Panc1 (cell line): Measurements from ENCODE around the gene ZNF791. TPM values are rescaled to one million over a fixed set of nuclear protein-coding genes. Genes with fewer than 3 reads are reported as not detected.

Experiments
- ATAC-seq: fragments of 200-7000 bp; cut with Tn5 transposase; 2 replicates; pipeline ENCODE4 v1.9.1; 2020; ENCODE audit warnings: mild to moderate bottlenecking, moderate library complexity
- BruUV-seq: library from RNA; stranded (reverse); fragments of 400-500 nt; replicated peaks from 2 replicates; lab custom pipeline; 2021; lab: Mats Ljungman, UMichigan
- CTCF ChIA-PET: fragments of 300-600 bp; sonication (Branson Sonifier 250); formaldehyde crosslinking; loops from one replicate; lab custom pipeline; 2022; ENCODE audit warnings: antibody characterized with exemption; lab: Charles Lee
- POLR2A ChIA-PET: fragments of 300-600 bp; sonication (Branson Sonifier 250); formaldehyde crosslinking; loops from one replicate; lab custom pipeline; 2022; ENCODE audit warnings: antibody characterized with exemption; lab: Charles Lee
- DNase-seq: peaks from one replicate; pipeline ENCODE4 v3.0.0-alpha.2; 2010; ENCODE audit warnings: low read depth, low spot score
- H3K27ac ChIP-seq: 2 replicates; pipeline ENCODE4 v1.5.1; 2011; ENCODE audit warnings: mild to moderate bottlenecking, low read length, inconsistent platforms
- H3K27me3 ChIP-seq: fragments of 200-500 bp; sonication (Bioruptor generic); 2 replicates; pipeline ENCODE4 v1.6.0; 2014; ENCODE audit warnings: low read length, inconsistent platforms; ENCODE audit not compliant: control insufficient read depth, insufficient read depth
- H3K36me3 ChIP-seq: fragments of 200-500 bp; sonication (Bioruptor generic); 2 replicates; pipeline ENCODE4 v1.5.1; 2014; ENCODE audit warnings: inconsistent platforms, mild to moderate bottlenecking, low read length, moderate library complexity; ENCODE audit not compliant: control insufficient read depth, insufficient read depth
- H3K4me1 ChIP-seq: 2 replicates; pipeline ENCODE4 v1.5.1; 2011; ENCODE audit warnings: inconsistent platforms, mild to moderate bottlenecking, low read length, moderate library complexity; ENCODE audit not compliant: control insufficient read depth, insufficient read depth
- H3K4me3 ChIP-seq, 2 experiments: 2 replicates each; pipeline ENCODE4 v1.5.1; 2011 to 2012; ENCODE audit warnings: low read depth in 2 of 2, low read length in 2 of 2, mild to moderate bottlenecking in 2 of 2, inconsistent platforms in 1 of 2, moderate library complexity in 1 of 2
- H3K9me3 ChIP-seq: fragments of 200-500 bp; sonication (Bioruptor generic); 2 replicates; pipeline ENCODE4 v1.5.1; 2014; ENCODE audit warnings: low read depth, mild to moderate bottlenecking, inconsistent platforms, low read length, moderate library complexity; ENCODE audit not compliant: control insufficient read depth, insufficient read depth
- CTCF ChIP-seq: fragments of 450-650 bp; IDR thresholded peaks from 2 replicates; pipeline ENCODE4 v1.5.1; 2017; ENCODE audit warnings: mild to moderate bottlenecking
- POLR2AphosphoS5 ChIP-seq: IDR thresholded peaks from 2 replicates; pipeline ENCODE4 v1.6.1; 2012; ENCODE audit warnings: mild to moderate bottlenecking, low read depth, low read length, moderate library complexity
- SIN3A ChIP-seq: IDR thresholded peaks from 2 replicates; pipeline ENCODE4 v1.6.1; 2012; ENCODE audit warnings: low read depth, mild to moderate bottlenecking, low read length, moderate library complexity, borderline replicate concordance; ENCODE audit not compliant: insufficient read depth
- TCF7L2 ChIP-seq: IDR thresholded peaks from 2 replicates; pipeline ENCODE4 v1.6.1; 2011; ENCODE audit warnings: mild to moderate bottlenecking, low read depth, low read length, inconsistent platforms
- in situ Hi-C: cut with HindIII; loops from 2 replicates; pipeline ENCODE4 v1.10.0; 2016; ENCODE audit warnings: low sequenced_read_pairs, low pct_unique_long_range_greater_than_20kb
- intact Hi-C: fragments of 100-400 bp; cut with micrococcal nuclease; formaldehyde crosslinking; loops from one replicate; pipeline ENCODE4 v1.10.0; 2022; ENCODE audit not compliant: unreplicated experiment
- total RNA-seq: library from RNA; stranded (reverse); gene quantifications from one replicate; pipeline ENCODE4 v1.2.1, GENCODE V29; 2021; ENCODE audit not compliant: unreplicated experiment
- TF ChIP-seq, protein P1 (sequence below), 2 experiments: IDR thresholded peaks; 2 replicates each; pipeline ENCODE4 v1.6.1; 2011 to 2012; ENCODE audit warnings: low read depth in 2 of 2, control low read depth in 1 of 2, low read length in 1 of 2, mild to moderate bottlenecking in 1 of 2, moderate library complexity in 1 of 2; ENCODE audit not compliant: insufficient read depth in 1 of 2

The ZNF791 gene
- total RNA-seq, 1 experiment from 2014 or later, result 19.0 TPM

DNA sequence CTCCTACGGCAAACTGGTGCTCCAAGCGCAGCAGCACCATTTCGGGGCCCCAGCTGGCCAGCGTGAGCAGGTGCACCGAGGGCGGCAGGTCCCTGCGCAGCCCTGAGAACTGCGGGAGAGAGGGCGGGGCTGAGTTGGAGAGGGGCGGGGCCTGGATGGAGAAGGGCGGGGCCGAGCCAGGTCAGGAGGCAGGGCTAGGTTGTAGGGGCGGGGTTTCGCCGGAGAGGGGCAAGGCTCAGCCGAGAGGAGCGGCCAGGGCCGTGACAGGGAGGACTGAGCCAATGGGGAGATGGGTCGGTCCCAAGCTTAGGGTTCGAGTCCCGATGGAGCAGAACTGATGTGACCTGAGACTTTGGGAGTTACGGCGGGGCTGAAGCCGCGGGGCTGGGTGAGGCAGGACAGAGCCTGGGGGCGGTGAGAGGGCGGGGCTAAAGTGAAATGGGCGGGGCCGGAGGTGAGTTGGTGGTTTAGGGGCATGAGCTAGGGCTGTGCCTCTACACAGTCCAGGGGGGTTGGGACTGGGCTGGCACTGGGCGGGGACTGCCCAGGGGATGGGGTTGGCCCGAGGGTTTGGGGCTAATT, 36.9 kb downstream of the ZNF791 start:
- CTCF ChIA-PET, result interaction anchor here (0.7 kb wide), 1 partner anchor 182 kb away, joined by 12 read pairs; no protein-coding TSS in a partner anchor
- in situ Hi-C loops, result no loop called here
- DNase-seq (no peak), ATAC-seq (peak; percentile 80)
- Histone ChIP-seq H3K27ac (no peak overlapping the region), H3K4me3 (no peak overlapping the region), H3K36me3 (no peaks in the 10 kb centered on the region), H3K4me1 (no peaks in the 10 kb centered on the region), H3K27me3 (no peaks in the 10 kb centered on the region), H3K9me3 (no peaks in the 10 kb centered on the region)
- POLR2A ChIA-PET, result no interaction called here
- TF ChIP-seq SIN3A, result no peak
- no peak for TF ChIP-seq POLR2AphosphoS5
- no peak for TF ChIP-seq TCF7L2
- TF ChIP-seq CTCF, result no peak
- TF ChIP-seq, protein P1, sequence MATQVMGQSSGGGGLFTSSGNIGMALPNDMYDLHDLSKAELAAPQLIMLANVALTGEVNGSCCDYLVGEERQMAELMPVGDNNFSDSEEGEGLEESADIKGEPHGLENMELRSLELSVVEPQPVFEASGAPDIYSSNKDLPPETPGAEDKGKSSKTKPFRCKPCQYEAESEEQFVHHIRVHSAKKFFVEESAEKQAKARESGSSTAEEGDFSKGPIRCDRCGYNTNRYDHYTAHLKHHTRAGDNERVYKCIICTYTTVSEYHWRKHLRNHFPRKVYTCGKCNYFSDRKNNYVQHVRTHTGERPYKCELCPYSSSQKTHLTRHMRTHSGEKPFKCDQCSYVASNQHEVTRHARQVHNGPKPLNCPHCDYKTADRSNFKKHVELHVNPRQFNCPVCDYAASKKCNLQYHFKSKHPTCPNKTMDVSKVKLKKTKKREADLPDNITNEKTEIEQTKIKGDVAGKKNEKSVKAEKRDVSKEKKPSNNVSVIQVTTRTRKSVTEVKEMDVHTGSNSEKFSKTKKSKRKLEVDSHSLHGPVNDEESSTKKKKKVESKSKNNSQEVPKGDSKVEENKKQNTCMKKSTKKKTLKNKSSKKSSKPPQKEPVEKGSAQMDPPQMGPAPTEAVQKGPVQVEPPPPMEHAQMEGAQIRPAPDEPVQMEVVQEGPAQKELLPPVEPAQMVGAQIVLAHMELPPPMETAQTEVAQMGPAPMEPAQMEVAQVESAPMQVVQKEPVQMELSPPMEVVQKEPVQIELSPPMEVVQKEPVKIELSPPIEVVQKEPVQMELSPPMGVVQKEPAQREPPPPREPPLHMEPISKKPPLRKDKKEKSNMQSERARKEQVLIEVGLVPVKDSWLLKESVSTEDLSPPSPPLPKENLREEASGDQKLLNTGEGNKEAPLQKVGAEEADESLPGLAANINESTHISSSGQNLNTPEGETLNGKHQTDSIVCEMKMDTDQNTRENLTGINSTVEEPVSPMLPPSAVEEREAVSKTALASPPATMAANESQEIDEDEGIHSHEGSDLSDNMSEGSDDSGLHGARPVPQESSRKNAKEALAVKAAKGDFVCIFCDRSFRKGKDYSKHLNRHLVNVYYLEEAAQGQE (IDR thresholded peaks at IDR 0.05; ENCODE audit: insufficient read depth in 1 of 2, low read depth in 2 of 2, low read length in 1 of 2), result no peak
- intact Hi-C loops, result loop anchor here (5.0 kb wide), 1 partner anchor 95 kb away; the partner anchor contains the start of gene ZNF564
- BruUV-seq, result no TSS peak

GRCh38 chr19:12648088-12648487, 37.4 kb downstream of the ZNF791 start:
- no TSS peak for BruUV-seq

More at GRCh38 chr19:12648088-12648487, 37.4 kb downstream of the ZNF791 start:
- DNase-seq (no peak), ATAC-seq (peak; percentile 8; the same call in 1 of the 2 replicates)
- H3K9me3 ChIP-seq, result no peaks in the 10 kb centered on the region
- ChIA-PET CTCF (no interaction called here), POLR2A (no interaction called here)
- TF ChIP-seq SIN3A (no peak), CTCF (peak; percentile 44; the same call in 1 of the 2 replicates)
- intact Hi-C loops, result loop anchor here (5.0 kb wide), 1 partner anchor 96 kb away; the partner anchor contains the start of gene ZNF564
- H3K27ac ChIP-seq, result no peak overlapping the region
- no peak overlapping the region for H3K4me3 ChIP-seq
- no peaks in the 10 kb centered on the region for H3K4me1 ChIP-seq
- in situ Hi-C loops, result no loop called here
- H3K27me3 ChIP-seq, result no peaks in the 10 kb centered on the region
- no peaks in the 10 kb centered on the region for H3K36me3 ChIP-seq
